Medulla oblongata (tissue), 1 donor: ENCODE results near the gene GNG12.
"Not testable (repeated sequence)": the region's sequence is repeated elsewhere in the genome, so short reads cannot be mapped to it uniquely, and the experiment has no call there.

Experiments
- DNase-seq: peaks from one replicate; pipeline ENCODE4 v3.0.0-alpha.2; 2015; ENCODE audit errors: extremely low spot score

The GNG12 gene

DNA sequence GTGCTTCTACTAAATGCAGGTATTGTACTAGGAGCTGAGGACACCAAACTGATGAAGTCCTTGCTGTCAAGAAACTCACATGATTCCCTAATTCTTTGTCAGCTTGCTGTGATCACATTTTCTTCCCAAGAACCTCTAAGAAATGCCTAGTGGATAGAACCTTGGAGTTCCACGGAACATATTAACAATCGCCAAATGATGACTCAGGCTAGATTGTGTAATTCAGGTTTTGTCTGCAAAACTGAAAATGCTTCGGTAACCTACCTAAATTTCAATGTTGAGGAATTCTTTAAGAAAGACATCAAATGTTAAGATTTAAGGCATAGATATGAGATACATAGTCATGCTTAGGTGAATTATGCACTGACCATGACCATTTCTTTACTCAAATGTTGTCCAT lies 150.0 kb downstream of the GNG12 start:
- DNase-seq, result no peak

DNA sequence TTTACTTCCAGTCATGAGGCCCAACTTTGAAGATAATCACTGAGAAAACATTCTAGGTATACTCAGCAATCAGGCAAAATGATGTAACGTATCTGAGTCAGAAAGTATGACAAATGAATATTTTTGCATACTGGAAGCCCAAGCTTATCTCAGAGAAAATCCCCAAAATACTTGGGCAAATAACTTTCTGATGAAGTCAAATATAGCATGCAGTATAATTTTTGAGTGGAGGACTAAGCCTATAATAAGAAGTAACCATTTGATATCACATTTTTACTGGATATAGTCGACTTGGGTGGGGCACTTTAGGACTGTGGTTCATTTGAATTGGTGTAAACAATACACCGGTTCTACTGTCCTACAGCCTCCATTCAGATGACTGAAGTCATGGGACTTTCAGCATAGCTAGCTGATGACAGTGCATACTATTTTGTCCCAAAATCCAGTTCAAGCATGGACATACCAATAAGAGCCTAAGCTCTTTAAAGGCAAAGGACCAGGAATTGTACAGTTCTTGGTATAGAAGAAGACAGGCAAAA lies 150.5 kb downstream of the GNG12 start:
- DNase-seq, result no peak

DNA sequence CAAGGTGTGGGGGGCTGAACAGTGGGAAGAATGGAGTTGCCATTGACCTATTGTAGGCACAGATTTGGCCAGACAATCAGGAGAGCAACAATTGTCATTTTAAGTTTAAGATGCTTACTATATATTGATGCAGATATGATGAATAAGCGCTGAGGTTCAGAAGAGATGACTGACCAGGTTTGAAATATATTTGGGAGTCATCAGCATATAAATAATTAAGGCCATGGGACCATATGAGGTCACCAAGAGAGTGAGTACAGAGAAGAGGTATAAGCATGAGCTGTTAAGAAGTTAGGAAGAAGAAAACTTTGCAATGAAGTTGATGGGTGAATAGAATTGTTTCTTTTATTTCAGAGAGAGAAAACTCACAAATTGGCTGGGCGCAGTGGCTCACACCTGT lies 152.8 kb downstream of the GNG12 start:
- DNase-seq, result no peak

DNA sequence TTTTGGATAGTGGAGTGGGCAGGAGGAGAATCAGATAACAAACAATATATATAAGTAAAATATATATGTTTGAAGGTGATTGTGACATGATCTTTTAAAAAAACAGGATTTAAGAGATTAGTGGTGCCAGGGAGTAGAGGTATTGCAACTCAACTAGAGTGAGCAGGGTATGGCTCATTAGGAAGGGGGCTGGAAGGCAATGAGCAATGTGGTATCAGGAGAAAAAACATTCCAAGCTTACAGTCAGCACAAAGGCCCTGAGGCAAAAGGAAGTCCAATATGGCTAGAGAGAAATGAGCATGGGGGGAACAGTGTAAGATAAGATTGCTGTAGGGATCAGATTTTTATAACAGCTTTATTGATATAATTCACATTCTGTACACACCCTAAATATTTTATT lies 153.6 kb downstream of the GNG12 start:
- no peak for DNase-seq

DNA sequence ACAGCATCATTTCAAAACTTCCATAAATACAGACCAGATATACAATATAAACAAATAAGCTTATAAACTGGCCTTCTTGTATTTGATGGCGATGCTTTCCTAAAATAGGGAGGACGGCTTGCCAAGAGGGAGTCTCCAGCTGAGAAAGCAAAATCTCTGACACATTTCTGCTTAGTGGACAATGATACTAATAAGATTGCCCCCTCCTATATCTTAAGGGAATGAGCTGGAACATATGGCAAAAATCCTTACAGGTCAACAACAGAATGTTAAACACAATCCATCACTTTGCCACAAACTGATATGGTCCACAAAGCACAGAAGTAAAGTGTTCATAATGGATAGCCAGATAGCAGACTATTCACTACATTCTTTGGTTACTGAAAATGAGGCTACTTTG lies 155.3 kb downstream of the GNG12 start:
- no peak for DNase-seq

DNA sequence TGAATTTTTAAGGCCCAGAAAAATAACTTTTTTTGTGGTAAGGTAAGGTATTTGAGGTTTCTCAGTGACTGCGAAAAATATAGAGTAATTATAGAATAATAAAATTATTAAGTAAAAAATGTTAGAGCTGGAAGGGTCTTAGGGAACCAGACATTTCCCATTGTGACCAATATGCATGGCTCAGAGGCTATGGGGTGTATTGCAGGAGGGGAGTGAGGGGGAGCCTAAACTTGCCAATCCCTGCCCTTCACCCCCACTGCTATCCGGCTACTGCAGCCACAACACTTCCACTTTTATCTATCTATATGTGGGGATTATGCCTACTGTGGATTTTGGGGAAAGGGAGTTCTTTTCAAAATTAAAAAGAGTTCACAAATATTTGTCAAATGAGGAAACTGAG lies 155.9 kb downstream of the GNG12 start:
- no peak for DNase-seq

DNA sequence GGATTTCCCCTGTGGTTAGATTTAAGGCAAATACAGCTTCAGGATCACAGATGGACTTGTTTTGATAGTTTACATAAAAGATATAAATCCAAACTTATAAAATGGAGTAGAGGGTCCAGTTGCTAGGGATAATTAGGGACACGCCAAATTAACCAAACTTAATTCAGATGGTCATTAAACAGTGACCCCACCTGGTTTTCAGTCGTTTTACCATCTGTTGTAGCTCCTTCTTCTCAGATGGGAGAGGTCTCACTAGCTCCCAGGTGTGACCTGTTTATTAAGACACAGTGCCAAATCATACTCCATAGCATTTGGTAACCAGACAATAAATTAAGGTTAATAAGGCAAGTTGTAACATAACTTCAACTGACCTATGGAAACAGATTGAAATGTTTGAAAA lies 156.3 kb downstream of the GNG12 start:
- DNase-seq, result no peak

DNA sequence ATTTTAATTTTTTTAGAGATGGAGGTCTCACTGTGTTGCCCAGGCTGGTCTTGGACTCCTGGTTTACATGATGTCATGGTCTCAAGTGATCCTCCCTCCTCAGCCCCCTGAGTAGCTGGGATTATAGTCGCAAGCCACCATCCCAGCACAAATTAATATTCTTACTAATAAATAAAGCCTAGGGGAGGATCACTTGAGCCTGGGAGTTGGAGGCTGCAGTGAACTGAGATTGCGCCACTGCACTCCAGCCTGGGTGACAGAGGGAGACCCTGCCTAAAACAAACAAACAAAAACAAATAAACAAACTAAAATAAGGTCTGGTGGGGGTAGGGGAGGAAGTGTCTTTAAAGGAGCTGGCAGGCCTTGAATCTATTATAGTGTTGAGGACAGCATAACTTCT lies 157.0 kb downstream of the GNG12 start:
- no peak for DNase-seq

DNA sequence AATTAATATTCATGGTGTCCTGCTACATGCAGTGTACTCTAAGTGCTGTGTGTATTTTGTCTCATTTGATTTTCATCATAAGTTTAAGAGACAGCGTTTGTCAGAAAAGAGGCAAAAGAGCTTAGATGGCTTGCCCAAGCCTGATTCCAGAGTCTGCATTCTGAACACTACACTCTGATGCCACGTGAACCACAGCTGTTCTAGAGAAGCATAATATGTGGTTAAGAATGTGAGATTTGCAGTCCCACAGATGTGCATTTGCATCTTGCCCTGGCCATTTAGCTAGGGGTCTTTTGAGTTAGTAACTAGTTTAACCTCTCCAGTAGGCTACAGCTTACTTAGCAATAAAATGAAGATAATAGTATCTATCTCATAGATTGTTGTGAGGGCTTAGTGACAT lies 157.5 kb downstream of the GNG12 start:
- no peak for DNase-seq

DNA sequence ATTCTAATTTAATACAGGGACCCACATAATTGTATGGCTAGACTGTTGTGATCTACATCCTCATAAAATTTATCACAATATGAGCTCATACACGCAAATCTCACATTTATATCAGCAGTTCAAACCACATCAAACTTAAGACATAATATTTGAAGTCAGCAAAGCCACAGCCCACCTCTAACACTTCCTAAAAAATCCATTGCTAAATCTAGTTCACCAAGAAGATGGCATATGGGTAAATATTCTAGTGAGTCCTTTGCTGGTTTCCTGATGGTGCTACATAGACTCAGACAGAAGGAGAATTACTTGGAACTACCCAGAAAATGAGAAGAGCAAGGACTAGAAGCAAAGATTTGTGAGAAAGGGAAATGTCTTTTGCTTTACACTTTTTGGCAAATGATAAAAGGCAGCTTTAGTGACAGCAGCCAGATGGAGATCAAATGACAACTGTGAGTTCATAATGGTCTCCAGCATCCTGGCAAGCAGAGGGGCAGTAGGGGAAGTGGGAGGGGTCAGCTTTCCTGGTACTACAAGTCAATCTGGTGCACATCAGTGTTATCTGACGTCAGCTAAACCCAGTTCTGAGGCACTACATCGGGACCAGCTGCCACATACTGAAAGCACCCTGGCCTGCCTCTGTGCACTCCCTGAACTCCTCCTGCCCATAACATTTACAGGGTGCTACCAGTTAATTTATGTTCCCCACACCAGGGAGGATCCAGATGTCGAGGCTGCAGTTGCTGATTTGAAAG lies 158.8 kb downstream of the GNG12 start:
- DNase-seq, result no peak

DNA sequence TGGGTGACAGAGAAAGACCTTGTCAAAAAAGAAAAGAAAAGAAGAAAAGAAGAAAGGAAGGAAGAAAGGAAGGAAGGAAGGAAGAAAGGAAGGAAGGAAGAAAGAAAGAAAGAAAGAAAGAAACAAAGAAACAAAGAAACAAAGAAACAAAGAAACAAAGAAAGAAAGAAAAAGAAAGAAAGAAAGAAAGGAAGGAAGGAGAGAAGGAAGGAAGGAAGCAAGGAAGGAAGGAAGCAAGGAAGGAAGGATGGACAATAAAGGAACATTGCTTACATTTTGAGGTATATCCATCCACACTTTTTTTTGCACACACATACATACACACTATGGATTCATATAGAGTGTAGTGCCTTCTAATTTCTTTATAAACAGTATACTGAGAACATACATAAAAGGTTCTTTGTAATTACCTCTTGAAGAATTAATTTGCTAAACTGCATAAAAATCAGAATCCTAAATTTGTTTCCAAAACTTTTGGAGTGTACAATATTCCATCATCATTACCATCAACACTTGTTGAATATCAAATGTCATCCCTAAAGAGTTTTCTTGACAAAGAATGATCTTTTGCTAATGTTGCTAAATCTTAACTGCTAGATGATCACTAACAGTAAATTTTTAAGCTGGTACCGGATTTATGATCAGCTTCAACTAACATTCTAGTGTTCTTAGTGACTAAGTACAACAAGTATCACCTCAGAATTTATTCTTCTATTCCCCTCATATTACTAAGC lies 159.6 kb downstream of the GNG12 start:
- DNase-seq, result no peak

DNA sequence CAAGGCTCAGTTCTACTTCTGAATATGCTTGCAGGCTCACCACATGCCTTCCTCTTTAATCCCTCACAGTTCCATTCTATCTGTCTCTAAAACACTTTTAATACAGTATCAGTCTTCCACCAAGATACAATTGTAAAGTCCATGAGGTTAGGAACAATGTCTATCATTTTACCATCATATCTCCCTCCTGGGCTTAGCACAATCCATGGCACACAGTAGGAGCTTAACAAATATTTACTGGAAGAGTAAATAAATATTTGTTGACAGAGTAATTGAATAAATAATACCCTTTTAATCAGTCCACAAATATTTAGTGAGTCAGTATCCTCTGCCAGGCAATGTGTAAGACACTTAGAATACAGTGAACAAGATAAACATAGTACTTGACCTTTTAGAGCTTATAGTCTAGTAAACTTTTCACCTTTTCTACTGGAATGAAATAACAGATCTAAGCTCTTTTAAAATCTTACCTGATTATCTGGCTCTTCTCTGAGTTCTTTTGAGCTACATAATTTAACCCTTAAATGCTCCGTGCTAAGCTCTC lies 160.9 kb downstream of the GNG12 start:
- DNase-seq, result no peak

DNA sequence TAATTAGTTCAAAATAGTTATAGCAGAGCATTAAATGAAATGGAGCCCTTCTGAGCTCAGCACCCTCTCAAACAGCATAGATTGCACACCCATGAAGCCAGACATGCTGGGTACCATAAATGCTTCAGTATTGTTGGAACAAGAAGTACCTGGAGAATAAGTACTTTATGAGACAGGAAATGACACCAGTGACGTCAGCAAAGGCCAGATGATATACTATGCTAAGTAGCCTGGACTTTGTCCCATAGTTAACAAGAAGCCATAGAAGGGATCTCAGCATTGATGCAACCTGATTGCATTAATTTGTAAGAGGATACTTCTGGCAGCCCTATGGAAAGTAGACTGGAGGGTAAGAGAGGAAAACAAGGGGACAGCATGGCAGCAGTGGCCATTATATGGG lies 164.6 kb downstream of the GNG12 start:
- no peak for DNase-seq

DNA sequence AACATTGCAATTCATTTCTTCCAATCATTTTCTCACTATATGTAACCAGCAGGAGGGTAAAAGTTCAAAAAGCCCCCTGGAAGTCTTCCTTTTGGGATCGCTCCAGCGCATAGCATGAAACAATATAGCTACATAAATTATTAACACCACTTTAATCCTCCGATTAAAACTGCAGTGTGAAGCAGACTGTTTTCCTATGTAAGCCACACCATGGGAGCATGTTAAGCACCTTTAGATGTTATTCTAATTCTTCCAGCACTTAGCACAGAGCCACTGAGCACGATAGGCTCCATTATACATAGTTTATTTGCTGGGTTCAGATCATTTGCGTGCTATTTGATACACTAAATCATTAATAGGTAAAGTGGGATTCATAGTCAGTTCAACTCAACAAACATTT lies 166.6 kb downstream of the GNG12 start:
- DNase-seq, result no peak

DNA sequence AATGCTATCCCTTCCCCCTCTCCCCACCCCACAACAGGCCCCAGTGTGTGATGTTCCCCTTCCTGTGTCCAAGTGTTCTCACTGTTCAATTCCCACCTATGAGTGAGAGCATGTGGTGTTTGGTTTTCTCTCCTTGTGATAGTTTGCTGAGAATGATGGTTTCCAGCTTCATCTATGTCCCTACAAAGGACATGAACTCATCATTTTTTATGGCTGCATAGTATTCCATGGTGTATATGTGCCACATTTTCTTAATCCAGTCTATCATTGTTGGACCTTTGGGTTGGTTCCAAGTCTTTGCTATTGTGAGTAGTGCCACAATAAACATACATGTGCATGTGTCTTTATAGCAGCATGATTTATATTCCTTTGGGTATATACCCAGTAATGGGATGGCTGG lies 168.0 kb downstream of the GNG12 start:
- DNase-seq, result not testable (repeated sequence)

DNA sequence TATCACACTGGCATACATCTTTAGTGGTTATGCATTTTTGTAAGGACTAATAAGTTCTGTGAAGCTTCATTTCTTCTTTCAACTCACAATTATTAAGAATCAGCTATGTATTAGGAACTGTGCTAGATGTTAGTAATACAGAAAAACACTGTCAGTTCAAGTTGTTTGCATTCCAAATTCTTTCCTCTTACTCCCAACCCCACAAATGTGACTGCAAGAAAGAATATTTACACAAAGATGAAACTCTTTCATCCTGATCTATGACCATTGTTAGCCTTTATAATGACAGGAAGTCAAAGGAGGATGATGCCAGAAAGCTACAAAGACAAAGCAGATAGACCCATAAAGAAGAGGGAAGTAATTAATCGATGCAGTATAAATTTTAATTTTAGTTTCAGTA lies 169.2 kb downstream of the GNG12 start:
- DNase-seq, result no peak

DNA sequence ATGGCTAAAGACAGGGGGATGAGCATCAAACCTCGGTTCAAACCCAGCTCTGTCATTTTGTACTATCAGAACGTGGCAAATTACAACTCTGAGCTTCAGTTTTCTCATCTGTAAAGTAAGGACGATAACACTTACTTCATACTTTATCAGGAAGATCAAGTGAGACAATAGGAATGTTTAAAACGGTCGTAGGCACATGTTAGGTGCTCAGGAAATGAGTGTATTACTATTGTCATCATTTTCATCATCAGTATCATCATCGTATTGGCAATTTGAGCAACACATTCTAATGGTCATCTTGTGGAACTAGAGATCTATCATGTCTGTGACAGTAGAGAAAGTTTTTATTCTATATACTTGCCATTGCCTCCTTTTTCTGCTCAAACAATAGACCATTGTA lies 170.4 kb downstream of the GNG12 start:
- DNase-seq, result no peak

DNA sequence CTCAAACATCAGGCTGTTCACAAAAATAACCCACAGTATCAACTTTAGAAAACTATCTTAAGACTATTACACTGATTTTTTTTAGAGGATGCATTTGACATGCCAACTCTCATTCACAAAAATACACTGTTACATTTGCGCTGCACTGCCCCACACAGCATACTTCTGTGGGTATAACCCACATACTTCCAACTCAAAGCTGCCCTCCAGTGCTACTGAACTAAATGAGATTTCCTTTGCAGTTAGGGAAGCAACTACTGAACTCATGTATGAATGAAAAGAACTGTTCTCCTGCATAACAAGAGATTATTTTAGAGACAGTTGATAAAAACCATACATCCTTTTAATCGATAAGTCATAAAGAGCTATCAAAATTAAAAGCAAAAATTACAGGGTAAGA lies 174.0 kb downstream of the GNG12 start:
- no peak for DNase-seq

DNA sequence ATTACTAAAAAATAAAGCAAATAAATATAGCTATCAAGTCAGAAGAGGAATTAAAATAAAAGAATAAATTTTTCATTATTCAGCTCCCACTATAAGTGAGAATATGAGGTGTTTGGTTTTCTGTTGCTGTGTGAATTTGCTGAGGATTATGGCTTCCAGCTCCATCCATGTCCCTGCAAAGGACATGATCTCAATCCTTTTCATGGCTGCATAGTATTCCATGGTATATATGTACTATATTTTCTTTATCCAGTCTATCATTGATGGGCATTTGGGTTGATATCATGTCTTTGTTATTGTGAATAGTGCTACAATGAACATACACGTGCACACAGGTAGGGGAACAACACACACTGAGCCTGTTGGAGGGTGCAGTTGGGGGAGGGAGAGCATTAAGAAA lies 176.1 kb downstream of the GNG12 start:
- DNase-seq, result not testable (repeated sequence)

DNA sequence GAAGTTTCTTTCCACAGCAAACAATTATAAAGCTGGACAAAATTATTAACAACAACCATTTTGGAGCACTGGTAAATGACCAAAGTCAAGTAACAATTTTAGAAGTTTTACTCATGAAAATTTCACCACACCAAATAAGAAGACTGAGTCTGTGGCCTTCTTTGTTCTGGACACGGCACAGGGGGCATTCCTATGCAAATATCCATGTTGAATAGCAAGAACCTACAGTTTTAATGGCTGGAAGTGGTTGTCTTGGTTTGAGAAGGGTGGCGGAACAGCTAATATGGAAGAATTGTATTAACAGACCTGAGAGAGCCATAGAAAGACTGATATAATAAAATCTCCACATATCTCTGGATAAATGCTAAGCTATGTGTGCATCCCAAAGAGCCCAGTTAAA lies 177.7 kb downstream of the GNG12 start:
- no peak for DNase-seq

DNA sequence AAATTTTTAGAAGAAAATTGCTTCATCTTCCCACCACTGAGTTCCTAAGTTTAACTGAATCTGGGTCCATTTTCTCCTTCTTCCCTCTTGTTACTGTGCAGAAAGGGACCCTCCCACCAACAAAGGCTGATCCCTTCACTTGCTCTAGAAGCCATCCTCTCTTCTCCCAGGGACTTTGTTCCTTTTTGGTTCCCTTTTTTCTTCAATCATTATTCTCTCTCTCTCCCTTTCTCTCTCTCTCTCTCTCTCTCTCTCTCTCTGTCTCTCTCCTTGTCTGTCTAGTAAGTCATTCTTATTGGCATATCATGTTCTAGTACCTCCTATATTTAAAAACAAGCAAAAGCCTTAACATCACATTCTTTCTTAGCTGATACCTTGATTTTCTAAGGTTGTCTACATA lies 180.0 kb downstream of the GNG12 start:
- no peak for DNase-seq

DNA sequence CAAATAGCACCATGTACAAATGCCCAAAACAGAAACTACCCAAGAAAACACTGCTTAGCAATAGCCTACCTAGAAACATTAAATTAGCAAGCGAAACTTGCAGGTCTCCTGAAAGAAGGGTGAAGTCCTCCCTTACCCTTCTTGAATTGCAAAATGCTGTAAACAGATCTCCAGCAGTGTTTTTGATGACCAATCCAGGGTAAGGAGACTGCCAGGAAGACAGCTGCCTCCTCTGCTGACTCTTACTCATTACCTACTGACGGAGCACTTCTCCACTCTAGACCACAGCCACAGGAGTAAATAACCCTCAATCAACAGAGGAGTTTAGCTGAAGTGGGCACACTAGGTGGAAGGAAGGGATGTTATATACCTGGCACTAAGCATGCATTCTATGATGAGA lies 180.5 kb downstream of the GNG12 start:
- no peak for DNase-seq
